Measurements from ENCODE around the gene UBALD1.
A peak's percentile ranks its signal among the peaks of the same experiment; 100 is the strongest.
"Not testable (repeated sequence)": the region's sequence is repeated elsewhere in the genome, so short reads cannot be mapped to it uniquely, and the experiment has no call there.

UBALD1 gene

GRCh38 chr16:4651827-4652226 lies 37.1 kb upstream of the UBALD1 start:
- Histone ChIP-seq H3K27ac (no peak overlapping the region), H3K4me3 (no peak overlapping the region)
- TF ChIP-seq, protein P1, sequence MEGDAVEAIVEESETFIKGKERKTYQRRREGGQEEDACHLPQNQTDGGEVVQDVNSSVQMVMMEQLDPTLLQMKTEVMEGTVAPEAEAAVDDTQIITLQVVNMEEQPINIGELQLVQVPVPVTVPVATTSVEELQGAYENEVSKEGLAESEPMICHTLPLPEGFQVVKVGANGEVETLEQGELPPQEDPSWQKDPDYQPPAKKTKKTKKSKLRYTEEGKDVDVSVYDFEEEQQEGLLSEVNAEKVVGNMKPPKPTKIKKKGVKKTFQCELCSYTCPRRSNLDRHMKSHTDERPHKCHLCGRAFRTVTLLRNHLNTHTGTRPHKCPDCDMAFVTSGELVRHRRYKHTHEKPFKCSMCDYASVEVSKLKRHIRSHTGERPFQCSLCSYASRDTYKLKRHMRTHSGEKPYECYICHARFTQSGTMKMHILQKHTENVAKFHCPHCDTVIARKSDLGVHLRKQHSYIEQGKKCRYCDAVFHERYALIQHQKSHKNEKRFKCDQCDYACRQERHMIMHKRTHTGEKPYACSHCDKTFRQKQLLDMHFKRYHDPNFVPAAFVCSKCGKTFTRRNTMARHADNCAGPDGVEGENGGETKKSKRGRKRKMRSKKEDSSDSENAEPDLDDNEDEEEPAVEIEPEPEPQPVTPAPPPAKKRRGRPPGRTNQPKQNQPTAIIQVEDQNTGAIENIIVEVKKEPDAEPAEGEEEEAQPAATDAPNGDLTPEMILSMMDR (IDR thresholded peaks at IDR 0.05) = no peak
- no peak for DNase-seq (ENCODE audit: low spot score)

- DNase-seq (ENCODE audit: low spot score) = peak; percentile 72
- not testable (repeated sequence) for H3K4me3 ChIP-seq, H3K27ac ChIP-seq
- TF ChIP-seq, protein P1 (IDR thresholded peaks at IDR 0.05) = peak; percentile 39
These were observed 35.9 kb upstream of the UBALD1 start for GRCh38 chr16:4650443-4651074.

DNA sequence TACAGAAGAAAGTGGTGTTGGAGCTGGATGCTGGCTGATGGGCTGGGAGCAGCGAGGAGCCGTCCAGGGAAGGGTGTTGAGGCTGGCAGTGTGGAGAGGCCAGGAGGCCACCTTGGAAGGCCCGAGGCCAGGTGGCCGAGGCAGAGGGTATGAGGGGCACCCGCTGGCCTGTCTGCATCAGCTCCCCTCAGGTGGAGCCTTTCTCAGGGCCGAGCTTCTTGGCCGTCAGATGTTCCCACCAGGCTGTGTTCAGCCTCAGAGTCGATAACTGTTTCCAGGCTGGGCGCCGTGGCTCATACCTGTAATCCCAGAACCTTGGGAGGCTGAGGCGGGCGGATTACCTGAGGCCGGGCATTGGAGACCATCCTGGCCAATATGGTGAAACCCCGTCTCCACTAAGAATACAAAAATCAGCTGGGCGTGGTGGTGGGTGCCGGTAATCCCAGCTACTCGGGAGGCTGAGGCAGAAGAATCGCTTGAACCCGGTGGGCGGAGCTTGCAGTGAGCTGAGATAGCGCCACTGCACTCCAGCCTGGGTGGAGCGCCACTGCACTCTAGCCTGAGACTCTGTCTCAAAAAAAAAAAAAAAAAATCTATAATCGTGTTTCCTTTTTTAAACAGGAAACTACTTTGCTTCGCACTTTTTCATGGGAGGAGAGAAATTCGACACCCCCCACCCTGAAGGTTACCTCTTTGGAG lies 35.2 kb upstream of the UBALD1 start:
- TF ChIP-seq, protein P1 (IDR thresholded peaks at IDR 0.05) = no peak
- no peak overlapping the region for H3K4me3 ChIP-seq
- peak; percentile 68 for DNase-seq (ENCODE audit: low spot score)
- H3K27ac ChIP-seq = no peak overlapping the region

GRCh38 chr16:4648917-4649316 lies 34.2 kb upstream of the UBALD1 start:
- no peak for DNase-seq (ENCODE audit: low spot score)
- TF ChIP-seq, protein P1 (IDR thresholded peaks at IDR 0.05) = no peak
- Histone ChIP-seq H3K27ac (no peak overlapping the region), H3K4me3 (no peak overlapping the region)

- TF ChIP-seq, protein P1 (IDR thresholded peaks at IDR 0.05) = no peak
- no peak for DNase-seq (ENCODE audit: low spot score)
These were observed 32.9 kb upstream of the UBALD1 start for GRCh38 chr16:4647644-4647980.

DNA sequence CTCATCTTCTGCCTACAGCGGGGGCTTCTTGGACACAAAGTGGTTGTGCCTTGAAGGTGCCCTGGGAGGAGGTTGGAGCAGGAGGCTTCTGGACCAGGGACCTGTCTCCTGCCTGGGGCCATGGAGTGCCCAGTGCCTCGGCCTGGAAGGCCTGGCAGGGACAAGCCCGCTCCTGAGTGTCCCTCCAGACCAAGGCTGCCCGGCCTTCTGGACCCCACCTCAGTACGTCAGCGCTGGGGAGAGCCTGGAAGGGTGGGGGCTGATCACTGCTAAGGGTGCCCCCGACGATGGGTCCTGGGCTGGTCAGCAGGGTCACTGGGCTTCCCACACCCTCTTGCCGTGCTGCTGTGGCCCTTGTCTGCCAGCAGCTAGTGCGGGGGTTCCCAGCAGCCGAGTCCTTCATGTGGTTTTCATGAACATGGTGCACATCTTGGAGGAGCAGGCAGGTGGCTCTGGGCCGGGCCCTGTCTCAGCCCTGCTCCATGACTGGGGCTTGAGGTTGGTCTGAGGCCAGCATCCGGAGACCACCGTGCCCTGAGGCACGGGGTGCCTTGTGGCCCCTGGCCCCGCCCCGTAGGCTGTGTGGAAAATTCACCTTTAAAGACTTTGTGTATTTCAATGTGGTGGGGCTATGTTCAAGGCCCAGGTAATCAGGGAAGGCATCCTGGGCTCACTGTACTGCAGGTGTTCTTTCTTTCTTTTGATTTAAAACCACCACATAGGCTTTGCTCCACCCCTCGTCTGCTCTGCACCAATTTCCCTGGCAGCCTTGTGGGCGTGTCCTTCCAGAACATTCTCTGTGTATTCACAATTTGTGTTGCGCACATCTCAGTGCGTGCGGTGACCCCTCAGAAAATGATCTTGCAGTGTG lies 32.3 kb upstream of the UBALD1 start:
- TF ChIP-seq, protein P1 (IDR thresholded peaks at IDR 0.05) = no peak
- no peak for DNase-seq (ENCODE audit: low spot score)
- H3K27ac ChIP-seq = no peak overlapping the region
- H3K4me3 ChIP-seq = no peak overlapping the region

More at GRCh38 chr16:4647644-4647980, 32.9 kb upstream of the UBALD1 start:
- no peak overlapping the region for H3K27ac ChIP-seq
- no peak overlapping the region for H3K4me3 ChIP-seq

Data from coronary artery (tissue), 2 donors.